Nephron (organoid): ENCODE measurements around the gene GRK3.

Experiments
- H3K27ac Mint-ChIP-seq, 3 experiments: 2 replicates each; pipeline ENCODE4 v1.8.0; 2020; ENCODE audit warnings: mixed read lengths in 3 of 3, mild to moderate bottlenecking in 2 of 3, moderate library complexity in 1 of 3
- H3K27me3 Mint-ChIP-seq: 2 replicates; pipeline ENCODE4 v1.8.0; 2021; ENCODE audit warnings: low read depth, mild to moderate bottlenecking, moderate library complexity, mixed read lengths
- H3K36me3 Mint-ChIP-seq: 2 replicates; pipeline ENCODE4 v1.8.0; 2020; ENCODE audit warnings: low read depth, mixed read lengths
- H3K4me1 Mint-ChIP-seq: 2 replicates; pipeline ENCODE4 v1.8.0; 2020; ENCODE audit warnings: mixed read lengths
- H3K4me3 Mint-ChIP-seq, 3 experiments: 2 replicates each; pipeline ENCODE4 v1.8.0; 2020; ENCODE audit warnings: mild to moderate bottlenecking in 3 of 3, mixed read lengths in 3 of 3, moderate library complexity in 2 of 3
- H3K9me3 Mint-ChIP-seq: 2 replicates; pipeline ENCODE4 v1.8.0; 2020; ENCODE audit warnings: mixed read lengths
- CTCF ChIP-seq, 3 experiments: fragments of 200-600 bp; sonication (generic); IDR thresholded peaks; one replicate each; pipeline ENCODE4 v1.5.0; 2021; ENCODE audit warnings: antibody characterized with exemption in 3 of 3; ENCODE audit not compliant: unreplicated experiment in 3 of 3

The GRK3 gene

GRCh38 chr22:25658633-25659032 lies 94.2 kb downstream of the GRK3 start:
- Mint-ChIP-seq H3K9me3 (no peaks in the 10 kb centered on the region), H3K27me3 (no peaks in the 10 kb centered on the region), H3K4me3 (peak overlapping the region in 1 of 3 experiments; percentile 50), H3K27ac (peak overlapping the region in 2 of 3 experiments; percentile 20 to 86), H3K36me3 (no peaks in the 10 kb centered on the region), H3K4me1 (peaks cover 32% of the 10 kb centered on the region)
- TF ChIP-seq CTCF (IDR thresholded peaks at IDR 0.05; ENCODE audit: unreplicated experiment in 3 of 3), result no peak

- TF ChIP-seq CTCF (IDR thresholded peaks at IDR 0.05; ENCODE audit: unreplicated experiment in 3 of 3), result no peak
- Mint-ChIP-seq H3K36me3 (no peaks in the 10 kb centered on the region), H3K4me3 (no peak overlapping the region), H3K27ac (peak overlapping the region in 1 of 3 experiments; percentile 86), H3K27me3 (no peaks in the 10 kb centered on the region), H3K9me3 (no peaks in the 10 kb centered on the region), H3K4me1 (peaks cover 32% of the 10 kb centered on the region)
Measured at GRCh38 chr22:25659413-25659812, 94.9 kb downstream of the GRK3 start.

GRCh38 chr22:25660336-25660735 lies 95.9 kb downstream of the GRK3 start:
- TF ChIP-seq CTCF (IDR thresholded peaks at IDR 0.05; ENCODE audit: unreplicated experiment in 3 of 3), result no peak
- peak overlapping the region in 1 of 3 experiments; percentile 93 for H3K27ac Mint-ChIP-seq
- H3K27me3 Mint-ChIP-seq, result no peaks in the 10 kb centered on the region
- peaks cover 36% of the 10 kb centered on the region for H3K4me1 Mint-ChIP-seq
- H3K36me3 Mint-ChIP-seq, result no peaks in the 10 kb centered on the region
- H3K4me3 Mint-ChIP-seq, result no peak overlapping the region
- no peaks in the 10 kb centered on the region for H3K9me3 Mint-ChIP-seq

- H3K27me3 Mint-ChIP-seq, result no peaks in the 10 kb centered on the region
- H3K4me1 Mint-ChIP-seq, result peaks cover 40% of the 10 kb centered on the region
- no peaks in the 10 kb centered on the region for H3K36me3 Mint-ChIP-seq
- H3K27ac Mint-ChIP-seq, result peak overlapping the region in 2 of 3 experiments; percentile 88 to 93
- no peak for TF ChIP-seq CTCF (IDR thresholded peaks at IDR 0.05; ENCODE audit: unreplicated experiment in 3 of 3)
- no peaks in the 10 kb centered on the region for H3K9me3 Mint-ChIP-seq
- peak overlapping the region in 1 of 3 experiments; percentile 18 for H3K4me3 Mint-ChIP-seq
Measured at GRCh38 chr22:25661073-25661472, 96.6 kb downstream of the GRK3 start.

GRCh38 chr22:25663654-25664053 lies 99.2 kb downstream of the GRK3 start:
- TF ChIP-seq CTCF (IDR thresholded peaks at IDR 0.05; ENCODE audit: unreplicated experiment in 3 of 3), result no peak
- Mint-ChIP-seq H3K27me3 (no peaks in the 10 kb centered on the region), H3K9me3 (no peaks in the 10 kb centered on the region), H3K4me1 (peaks cover 58% of the 10 kb centered on the region), H3K4me3 (no peak overlapping the region), H3K27ac (no peak overlapping the region), H3K36me3 (no peaks in the 10 kb centered on the region)

- no peaks in the 10 kb centered on the region for H3K27me3 Mint-ChIP-seq
- H3K4me1 Mint-ChIP-seq, result peaks cover 46% of the 10 kb centered on the region
Measured at GRCh38 chr22:25666308-25666707, 101.8 kb downstream of the GRK3 start.

More at GRCh38 chr22:25666308-25666707, 101.8 kb downstream of the GRK3 start:
- no peaks in the 10 kb centered on the region for H3K36me3 Mint-ChIP-seq
- H3K4me3 Mint-ChIP-seq, result peak overlapping the region in 2 of 3 experiments; percentile 2 to 38
- H3K27ac Mint-ChIP-seq, result peak overlapping the region; percentile 69 to 93 (median 69)
- H3K9me3 Mint-ChIP-seq, result no peaks in the 10 kb centered on the region
- no peak for TF ChIP-seq CTCF (IDR thresholded peaks at IDR 0.05; ENCODE audit: unreplicated experiment in 3 of 3)
